GM19395 (cell line): Measurements from ENCODE around the gene GGACT.

ENCODE experiments used
- ATAC-seq: cut with Tn5 transposase; IDR thresholded peaks from one replicate; pipeline ENCODE4 v1.9.1; 2021; ENCODE audit warnings: mild to moderate bottlenecking, moderate library complexity; ENCODE audit not compliant: unreplicated experiment

GGACT gene

DNA sequence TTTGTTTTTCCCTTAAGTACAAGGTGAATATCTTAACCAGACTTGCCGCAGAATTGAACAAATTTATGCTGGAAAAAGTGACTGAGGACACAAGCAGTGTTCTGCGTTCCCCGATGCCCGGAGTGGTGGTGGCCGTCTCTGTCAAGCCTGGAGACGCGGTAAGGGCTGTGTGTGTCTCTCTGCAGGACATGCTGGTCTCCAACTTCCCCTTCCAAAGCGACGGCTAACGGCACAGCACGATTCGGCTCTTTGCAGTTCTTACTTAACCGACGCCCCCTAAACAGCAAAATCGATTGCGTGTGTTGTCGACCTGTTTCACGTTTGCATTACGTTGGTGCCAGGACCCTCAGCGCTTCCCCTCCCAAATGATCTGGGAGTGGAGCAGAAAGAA lies 73.2 kb downstream of the GGACT start:
- no peak for ATAC-seq

DNA sequence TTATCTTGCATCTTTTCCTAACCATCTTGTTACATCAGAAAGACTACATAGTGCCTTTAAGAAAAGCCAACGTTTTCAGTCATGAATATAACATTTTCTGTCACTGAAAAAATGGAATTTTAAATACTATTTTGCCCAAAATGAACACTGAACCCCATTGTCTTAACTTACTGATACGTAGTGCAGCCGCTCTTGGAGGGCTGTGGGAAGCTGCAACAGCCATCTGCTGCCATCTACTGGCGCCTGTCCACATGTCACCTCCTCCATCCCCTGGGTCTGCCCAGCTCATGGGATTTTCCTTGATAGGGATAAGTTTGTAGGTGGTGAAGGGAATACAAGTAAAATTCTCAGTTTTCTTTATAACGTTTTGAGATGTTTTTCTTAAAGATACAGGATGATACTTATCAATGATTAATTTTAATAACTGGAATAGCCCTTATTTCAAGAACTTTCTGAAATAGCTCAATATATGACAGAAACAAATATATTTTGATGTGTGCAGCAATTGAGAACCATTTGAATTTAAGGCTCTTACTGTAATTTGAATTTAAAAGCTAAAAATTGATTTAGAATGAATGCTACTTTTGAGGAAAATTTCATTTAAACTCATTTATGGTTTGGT lies 73.7 kb downstream of the GGACT start:
- peak; percentile 97 for ATAC-seq

GRCh38 chr13:100513987-100514670 lies 74.5 kb downstream of the GGACT start:
- no peak for ATAC-seq

DNA sequence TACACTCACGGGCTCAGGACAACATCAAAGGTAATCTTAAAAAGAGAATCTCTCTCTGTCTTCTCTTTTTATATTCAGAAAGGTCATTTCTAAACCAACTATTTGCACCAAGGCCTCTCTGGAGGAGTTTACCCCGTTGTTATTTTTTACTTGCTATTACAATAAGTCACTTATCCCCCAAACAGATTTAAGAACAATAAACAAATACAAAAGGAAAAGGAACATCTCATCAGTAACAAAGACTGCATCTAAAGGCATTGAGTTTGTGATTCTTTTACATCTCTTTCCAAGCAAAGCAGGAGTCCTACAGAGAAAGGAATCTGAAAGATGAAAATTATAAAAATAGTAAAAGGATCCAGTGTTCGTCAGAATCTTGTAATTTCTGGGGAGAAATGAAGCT lies 75.4 kb downstream of the GGACT start:
- no peak for ATAC-seq

DNA sequence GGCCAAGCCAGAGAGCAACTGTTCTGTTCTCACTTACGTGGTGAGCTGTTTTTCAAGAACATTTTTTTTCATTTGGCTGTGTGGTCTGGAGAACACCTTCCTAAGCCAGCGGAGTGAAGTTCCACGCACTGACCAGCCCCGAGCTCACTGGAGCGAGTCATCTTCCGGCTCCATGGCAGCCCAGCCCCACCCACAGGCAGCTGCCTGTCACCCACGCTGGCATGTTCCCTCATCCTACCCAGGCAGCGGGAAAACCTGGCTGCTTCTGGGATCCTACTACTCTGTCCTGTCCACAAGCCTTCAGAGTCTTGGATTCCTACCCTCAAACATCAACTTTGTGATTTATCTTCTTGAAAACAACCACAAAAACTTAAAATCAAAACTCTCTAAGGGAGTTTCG lies 76.2 kb downstream of the GGACT start:
- ATAC-seq: no peak

DNA sequence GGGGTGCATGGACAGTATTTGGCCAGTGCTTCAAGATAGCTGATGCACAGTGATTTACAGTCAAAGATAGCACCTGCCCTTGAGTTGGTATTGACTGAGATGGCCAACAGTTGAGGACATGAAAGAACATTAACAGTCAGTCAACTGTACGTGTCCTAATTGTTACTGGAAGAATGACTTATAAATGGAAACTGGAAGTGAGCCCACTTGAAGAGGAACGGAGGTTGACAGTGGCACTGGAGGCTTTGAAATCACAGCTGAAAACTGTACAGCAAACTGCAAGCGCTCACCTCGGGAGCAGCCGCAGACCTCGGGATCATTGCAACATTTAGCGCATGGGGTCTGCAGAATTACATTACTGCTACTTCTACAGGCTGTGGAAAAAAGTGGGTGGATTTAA lies 77.1 kb downstream of the GGACT start:
- ATAC-seq: no peak

GRCh38 chr13:100510208-100510957 lies 78.2 kb downstream of the GGACT start:
- no peak for ATAC-seq

DNA sequence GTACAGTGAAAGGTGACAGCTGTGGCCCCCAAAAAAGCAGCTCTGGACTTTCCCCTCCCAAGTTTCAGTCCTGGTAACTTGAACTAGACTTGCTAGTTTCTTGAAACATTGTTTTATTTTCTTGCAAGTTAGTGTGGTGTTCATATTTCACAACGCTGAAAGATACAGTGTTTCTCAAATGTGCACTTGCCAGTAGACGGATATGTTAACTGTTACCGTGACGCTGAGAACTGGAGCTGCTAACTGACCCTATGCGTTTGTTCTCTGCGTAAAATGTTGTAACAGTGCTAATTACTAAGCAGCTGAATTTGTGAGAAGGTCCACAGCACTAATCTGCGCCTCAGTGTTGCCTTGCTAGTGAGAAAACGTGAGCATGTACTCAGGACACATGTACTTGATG lies 79.6 kb downstream of the GGACT start:
- no peak for ATAC-seq

- ATAC-seq: no peak
These were observed 80.1 kb downstream of the GGACT start for GRCh38 chr13:100508455-100508854.

DNA sequence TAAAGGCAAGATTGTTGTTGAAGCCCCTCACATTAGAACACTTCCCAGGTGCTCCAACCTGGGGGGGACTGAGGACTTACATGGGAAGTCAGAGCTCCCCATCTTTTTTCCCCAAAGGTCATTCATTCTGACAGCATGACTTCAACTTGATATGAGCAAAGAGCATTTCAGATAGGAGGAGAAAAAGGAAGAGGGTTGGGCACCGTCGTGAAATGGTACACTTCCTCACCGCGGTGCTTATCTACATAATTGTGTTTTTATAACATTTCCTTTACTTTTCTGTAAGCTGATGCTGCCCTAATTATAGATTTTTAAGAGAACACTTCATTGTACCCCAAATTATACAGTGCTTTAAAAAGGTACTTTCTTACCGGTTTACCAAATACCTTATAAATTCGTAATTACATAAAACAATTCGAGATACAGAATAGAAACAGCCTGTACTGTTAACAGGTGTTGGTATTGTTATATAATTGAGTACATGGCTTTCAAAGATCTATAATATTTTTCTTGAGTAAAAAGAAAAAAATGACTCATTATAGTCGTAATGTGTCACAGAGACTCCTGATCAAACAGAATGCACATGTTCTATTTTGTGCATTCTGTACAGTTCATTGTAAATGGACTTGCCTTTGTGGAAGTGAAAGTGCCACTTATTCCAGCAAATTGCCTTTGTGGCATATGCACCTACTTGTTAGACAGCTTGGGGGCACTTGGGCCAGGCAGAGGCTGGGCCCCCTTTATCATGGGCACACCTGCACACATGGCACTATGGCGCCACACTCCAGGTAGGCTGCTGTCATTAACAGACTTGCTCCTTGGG lies 81.8 kb downstream of the GGACT start:
- no peak for ATAC-seq

DNA sequence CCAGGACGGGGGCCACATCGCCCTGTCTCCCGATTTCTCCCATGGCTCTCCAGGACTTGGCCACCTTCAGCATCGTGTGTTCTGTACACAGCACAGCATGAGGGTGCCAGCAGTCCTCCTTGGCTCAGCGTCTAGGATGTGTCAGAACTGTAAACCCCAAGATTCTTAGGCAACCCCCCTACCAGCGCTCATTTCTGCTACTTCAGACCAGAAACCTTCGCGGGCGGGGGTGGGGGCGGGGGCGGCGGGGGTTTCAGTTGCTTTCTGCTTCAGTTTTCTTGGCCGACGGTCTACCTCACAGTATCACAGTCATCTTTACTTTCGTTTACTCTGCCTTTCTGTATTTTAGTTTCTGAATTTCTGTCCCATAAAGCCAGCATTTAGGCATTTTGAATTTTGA lies 82.4 kb downstream of the GGACT start:
- ATAC-seq: peak; percentile 71

DNA sequence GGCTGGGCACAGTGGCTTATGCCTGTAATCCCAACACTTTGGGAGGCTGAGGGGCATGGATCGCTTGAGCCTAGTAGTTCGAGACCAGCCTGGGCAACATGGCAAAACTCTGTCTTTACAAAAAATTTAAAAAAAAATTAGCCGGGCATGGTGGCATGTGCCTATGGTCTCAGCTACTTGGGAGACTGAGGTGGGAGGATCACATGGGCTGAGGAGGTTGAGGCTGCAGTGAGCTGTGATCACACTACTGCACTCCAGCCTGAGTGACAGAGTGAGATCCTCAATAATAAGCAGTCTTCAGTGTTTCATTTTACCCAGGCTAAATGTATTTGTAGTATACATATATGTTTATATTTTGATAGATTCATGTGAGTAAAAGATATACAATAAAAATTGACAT lies 85.0 kb downstream of the GGACT start:
- no peak for ATAC-seq

GRCh38 chr13:100502446-100502845 lies 86.1 kb downstream of the GGACT start:
- no peak for ATAC-seq

DNA sequence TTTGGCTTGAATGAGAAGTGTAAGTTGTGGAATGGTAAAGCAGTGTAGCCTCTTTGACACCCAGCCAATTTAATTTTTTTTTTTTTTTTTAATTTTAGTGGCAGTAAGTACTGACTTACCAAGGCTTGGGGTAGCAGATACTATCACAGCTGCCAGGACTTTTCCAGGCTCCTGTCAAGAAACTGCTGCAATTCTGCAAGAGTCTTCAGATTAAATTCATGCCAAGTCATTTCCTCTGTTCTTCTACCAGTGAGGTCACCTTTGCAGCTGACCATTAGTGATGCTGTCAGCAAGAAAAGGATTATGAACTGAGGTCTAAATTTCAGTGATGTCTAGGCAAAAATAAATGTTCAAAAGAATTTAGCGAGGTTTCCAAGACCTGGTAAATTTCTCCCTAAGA lies 91.2 kb downstream of the GGACT start:
- ATAC-seq: no peak

GRCh38 chr13:100495455-100495854 lies 93.1 kb downstream of the GGACT start:
- ATAC-seq: no peak

- ATAC-seq: no peak
These were observed 95.2 kb downstream of the GGACT start for GRCh38 chr13:100493418-100493817.

GRCh38 chr13:100491164-100491842 lies 97.3 kb downstream of the GGACT start:
- no peak for ATAC-seq

DNA sequence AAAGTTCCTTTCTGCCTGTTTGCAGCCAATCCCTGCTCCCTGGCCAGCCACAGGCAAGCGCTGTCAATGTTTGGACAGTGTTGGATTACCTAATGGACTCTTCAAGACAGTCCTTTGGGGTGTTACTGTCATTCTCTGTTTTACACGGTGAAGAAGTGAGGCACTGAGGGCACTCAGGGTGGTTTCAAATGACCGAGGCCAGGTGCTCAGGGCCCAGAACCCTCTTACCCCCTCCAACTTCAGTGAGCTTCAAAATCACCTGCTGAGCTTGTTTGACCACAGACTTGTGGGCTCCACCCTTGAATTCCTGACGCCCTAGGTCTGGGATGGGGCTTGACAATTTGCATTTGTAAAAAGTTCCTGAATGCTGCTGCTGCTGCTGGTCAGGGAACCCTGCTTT lies 97.9 kb downstream of the GGACT start:
- no peak for ATAC-seq

DNA sequence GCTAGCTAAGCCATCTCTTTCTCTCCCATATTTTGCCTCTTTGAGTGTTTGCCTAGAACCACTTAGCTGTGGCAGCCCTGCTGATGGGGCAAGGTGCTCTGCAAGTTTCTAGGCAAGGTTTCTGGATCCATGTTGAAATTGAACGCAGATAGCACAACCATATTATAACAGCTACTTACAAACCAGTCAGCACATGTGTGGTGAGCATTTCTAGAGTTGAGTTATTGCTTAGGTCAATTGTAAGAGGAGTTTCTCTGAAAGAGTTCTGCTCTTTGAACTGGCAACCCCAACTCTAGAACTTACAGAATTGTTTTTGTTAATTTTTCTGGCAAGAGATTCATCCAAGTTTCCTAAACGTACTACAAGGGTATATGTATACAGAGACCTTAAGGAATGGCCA lies 103.3 kb downstream of the GGACT start:
- no peak for ATAC-seq

GRCh38 chr13:100484702-100485101 lies 103.9 kb downstream of the GGACT start:
- ATAC-seq: no peak
